Mucosa of descending colon (tissue), 3 donors: ENCODE measurements around the gene FSTL4. TPM values are rescaled to one million over a fixed set of nuclear protein-coding genes. Genes with fewer than 3 reads are reported as not detected.

Experiments
- ATAC-seq: fragments of 200-7000 bp; cut with Tn5 transposase; one replicate; pipeline ENCODE4 v1.9.1; 2020; ENCODE audit warnings: mild to moderate bottlenecking, moderate library complexity
- DNase-seq, 3 donors: peaks; one replicate each; pipeline ENCODE4 v3.0.0-alpha.2; 2020
- H3K36me3 ChIP-seq: fragments of 200-600 bp; one replicate; pipeline ENCODE4 v1.8.0; 2021; ENCODE audit warnings: low read depth, mild to moderate bottlenecking
- H3K4me1 ChIP-seq: fragments of 200-600 bp; one replicate; pipeline ENCODE4 v1.8.0; 2021; ENCODE audit warnings: low read depth, mild to moderate bottlenecking
- H3K4me3 ChIP-seq: fragments of 200-600 bp; one replicate; pipeline ENCODE4 v1.8.0; 2021; ENCODE audit warnings: mild to moderate bottlenecking
- H3K9me3 ChIP-seq: fragments of 200-600 bp; one replicate; pipeline ENCODE4 v1.8.0; 2021; ENCODE audit warnings: mild to moderate bottlenecking
- intact Hi-C, 2 donors: fragments of 100-400 bp; cut with DNase I in 1 of 2; cut with micrococcal nuclease in 1 of 2; formaldehyde crosslinking; loops; one replicate each; pipeline versions ENCODE4 v1.11.0 to v1.11.1; 2022; cut with DNase I, micrococcal nuclease
- total RNA-seq, 3 donors: library from RNA; stranded (reverse); fragmentation: NEBNext Ultra II Directional in 2 of 3; extraction: Animal tissue kit (Norgen Biotek cat#: 25700) in 2 of 3; gene quantifications; one replicate each; pipeline versions ENCODE4 v1.2.1 to v1.2.4, GENCODE V29; 2021 to 2023
- TF ChIP-seq, protein P1 (sequence below): fragments of 200-600 bp; IDR thresholded peaks from one replicate; pipeline ENCODE4 v1.8.0; 2022; ENCODE audit warnings: antibody characterized with exemption, mild to moderate bottlenecking
- donor health status: DM: no; HTN: no; CAD: no; lungs with moderate emphysema.
- donor health status: DM: no; HTN: no; CAD: no.
- donor health status: DM: no; HTN: yes; CAD: no.

FSTL4 gene
- total RNA-seq, 3 donors from 2014 or later: 0.29 to 0.77 (median 0.57) TPM

DNA sequence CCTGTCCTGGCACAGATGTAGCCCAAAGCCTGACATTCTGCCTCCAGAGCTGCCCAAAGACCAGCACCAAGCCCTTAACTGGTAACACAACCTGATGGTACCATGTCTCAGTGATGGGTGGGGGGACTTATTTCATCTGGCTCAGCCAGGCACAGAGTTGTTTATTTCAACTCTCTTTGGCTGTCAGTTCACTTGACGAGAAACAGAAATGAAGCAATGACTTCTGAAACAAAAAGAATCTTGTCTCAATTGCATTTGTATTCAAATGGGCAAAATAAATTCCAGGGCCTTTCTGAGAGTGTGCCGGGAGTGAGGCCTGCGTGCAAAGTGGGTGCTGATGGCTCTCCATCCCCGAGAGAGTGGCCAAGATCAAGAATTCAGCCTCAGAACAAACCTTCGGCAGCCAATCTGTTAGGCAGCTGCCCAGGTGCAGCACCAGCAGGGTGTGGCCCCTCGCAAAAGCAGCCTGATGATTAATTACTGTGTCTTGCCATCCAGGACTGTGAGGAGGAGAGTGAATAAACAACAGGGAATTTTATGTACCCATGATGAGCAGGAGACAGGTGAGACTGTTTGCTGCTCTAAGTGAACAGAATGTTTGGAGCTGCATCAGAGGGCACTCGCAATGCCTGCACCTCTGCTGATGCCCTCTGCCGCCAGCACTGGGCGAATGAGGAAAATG lies 322.5 kb downstream of the FSTL4 start:
- TF ChIP-seq, protein P1, sequence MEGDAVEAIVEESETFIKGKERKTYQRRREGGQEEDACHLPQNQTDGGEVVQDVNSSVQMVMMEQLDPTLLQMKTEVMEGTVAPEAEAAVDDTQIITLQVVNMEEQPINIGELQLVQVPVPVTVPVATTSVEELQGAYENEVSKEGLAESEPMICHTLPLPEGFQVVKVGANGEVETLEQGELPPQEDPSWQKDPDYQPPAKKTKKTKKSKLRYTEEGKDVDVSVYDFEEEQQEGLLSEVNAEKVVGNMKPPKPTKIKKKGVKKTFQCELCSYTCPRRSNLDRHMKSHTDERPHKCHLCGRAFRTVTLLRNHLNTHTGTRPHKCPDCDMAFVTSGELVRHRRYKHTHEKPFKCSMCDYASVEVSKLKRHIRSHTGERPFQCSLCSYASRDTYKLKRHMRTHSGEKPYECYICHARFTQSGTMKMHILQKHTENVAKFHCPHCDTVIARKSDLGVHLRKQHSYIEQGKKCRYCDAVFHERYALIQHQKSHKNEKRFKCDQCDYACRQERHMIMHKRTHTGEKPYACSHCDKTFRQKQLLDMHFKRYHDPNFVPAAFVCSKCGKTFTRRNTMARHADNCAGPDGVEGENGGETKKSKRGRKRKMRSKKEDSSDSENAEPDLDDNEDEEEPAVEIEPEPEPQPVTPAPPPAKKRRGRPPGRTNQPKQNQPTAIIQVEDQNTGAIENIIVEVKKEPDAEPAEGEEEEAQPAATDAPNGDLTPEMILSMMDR: no peak
- DNase-seq (no peak), ATAC-seq (no peak)
- Histone ChIP-seq H3K9me3 (no peaks in the 10 kb centered on the region), H3K36me3 (no peaks in the 10 kb centered on the region), H3K4me3 (no peak overlapping the region), H3K4me1 (no peaks in the 10 kb centered on the region)
- intact Hi-C loops: no loop called here

DNA sequence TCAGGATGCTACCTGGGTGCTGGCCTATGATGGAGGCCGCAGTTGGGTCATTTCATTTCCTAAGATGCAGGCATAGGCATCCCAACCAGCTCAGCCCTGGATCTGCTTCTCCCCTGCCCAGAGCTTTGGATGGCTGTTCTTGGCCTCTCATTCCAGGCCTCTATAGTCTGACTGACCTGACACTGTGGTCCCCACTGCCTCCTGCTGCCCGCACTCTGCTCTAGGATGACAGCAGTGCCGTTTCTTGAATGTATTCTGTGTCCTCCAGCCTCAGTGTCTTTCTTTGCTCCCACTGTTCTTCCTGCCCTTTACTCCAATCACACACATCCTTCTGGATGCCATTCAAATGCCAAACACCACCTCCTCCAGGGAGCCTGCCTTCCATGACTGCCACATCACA lies 324.8 kb downstream of the FSTL4 start:
- Histone ChIP-seq H3K9me3 (no peaks in the 10 kb centered on the region), H3K4me3 (no peak overlapping the region), H3K4me1 (no peaks in the 10 kb centered on the region), H3K36me3 (no peaks in the 10 kb centered on the region)
- ATAC-seq (peak; percentile 44), DNase-seq (peak in 2 of 3 donors; percentile 73 to 84)
- TF ChIP-seq, protein P1: no peak
- intact Hi-C loops: no loop called here

DNA sequence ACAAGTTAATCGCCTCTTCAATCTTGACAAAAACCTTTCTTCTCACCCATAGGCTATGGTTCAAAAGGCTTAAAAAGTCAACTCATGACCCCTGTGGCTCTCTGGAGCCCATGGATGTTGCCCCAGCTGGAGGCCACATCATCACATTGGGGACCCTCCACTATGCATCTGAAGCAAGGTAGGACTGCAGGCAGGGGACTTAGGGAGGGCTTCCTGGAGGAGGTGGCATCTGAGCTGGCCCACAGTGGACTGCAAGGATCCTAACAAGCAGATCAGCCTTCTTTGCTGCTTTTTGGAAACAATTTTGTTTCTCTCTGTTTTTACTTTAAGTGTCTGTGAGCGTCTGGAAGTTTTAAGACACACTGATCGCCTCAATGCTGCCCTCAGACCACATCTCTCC lies 325.9 kb downstream of the FSTL4 start:
- no peak for ATAC-seq
- intact Hi-C loops: no loop called here
- TF ChIP-seq, protein P1: no peak

DNA sequence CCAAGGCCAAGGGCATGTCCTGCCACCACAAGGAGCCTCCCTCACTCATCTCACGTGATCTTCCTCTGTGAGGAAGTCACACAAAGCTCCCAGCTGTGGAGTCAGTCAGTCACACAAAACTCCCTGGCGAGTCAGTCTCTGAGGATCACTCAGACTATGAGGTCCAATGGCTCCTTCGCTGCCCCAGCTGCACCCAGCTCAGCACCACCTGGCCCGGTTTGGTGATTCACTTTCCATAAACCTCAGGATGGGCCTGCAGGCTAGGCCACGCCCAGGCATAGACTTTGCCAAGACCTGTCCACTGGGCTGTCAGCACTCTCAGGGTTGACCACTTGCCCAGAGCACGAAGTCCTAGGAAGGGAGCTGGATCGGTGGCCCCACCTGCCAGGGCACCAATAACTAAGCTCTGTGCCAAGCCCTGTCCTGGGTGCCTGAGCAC lies 326.7 kb downstream of the FSTL4 start:
- no peaks in the 10 kb centered on the region for H3K9me3 ChIP-seq
- intact Hi-C loops: no loop called here
- ATAC-seq (peak; percentile 85), DNase-seq (peak; percentile 32 to 56 (median 49))
- TF ChIP-seq, protein P1: no peak
- H3K4me1 ChIP-seq: no peaks in the 10 kb centered on the region
- no peaks in the 10 kb centered on the region for H3K36me3 ChIP-seq
- no peak overlapping the region for H3K4me3 ChIP-seq

More for the DNA sequence above, 325.9 kb downstream of the FSTL4 start:
- no peak for DNase-seq
- H3K36me3 ChIP-seq: no peaks in the 10 kb centered on the region
- H3K9me3 ChIP-seq: no peaks in the 10 kb centered on the region
- H3K4me1 ChIP-seq: no peaks in the 10 kb centered on the region
- no peak overlapping the region for H3K4me3 ChIP-seq

DNA sequence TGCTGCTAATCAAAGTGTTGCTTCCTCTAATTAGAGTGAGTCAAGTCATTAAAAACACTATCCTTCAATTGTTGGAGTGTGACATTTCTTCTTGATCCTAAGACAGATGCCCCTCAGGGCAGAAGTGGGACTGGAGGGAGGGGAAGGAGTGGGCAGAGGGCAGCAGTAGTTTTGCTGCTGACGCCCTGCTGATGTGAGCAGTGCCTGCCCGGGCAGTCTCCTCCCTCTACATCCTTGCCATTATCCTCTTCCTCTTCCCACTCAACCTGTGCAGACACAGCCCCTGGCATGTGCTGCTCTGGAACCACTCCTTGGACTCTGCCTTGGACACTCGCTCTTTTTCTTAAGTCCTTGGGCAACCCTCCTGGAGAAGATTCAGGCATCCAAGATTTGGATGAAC lies 328.0 kb downstream of the FSTL4 start:
- no peak overlapping the region for H3K4me3 ChIP-seq
- H3K36me3 ChIP-seq: no peaks in the 10 kb centered on the region
- TF ChIP-seq, protein P1: no peak
- no peak for DNase-seq
- no peak for ATAC-seq
- no peaks in the 10 kb centered on the region for H3K4me1 ChIP-seq
- intact Hi-C loops: no loop called here
- H3K9me3 ChIP-seq: no peaks in the 10 kb centered on the region
